Activated CD8-positive, alpha-beta memory T cell treated with anti-CD3 and anti-CD28 coated beads, Interleukin-2, amount 50 U/mL, for 4 hours (primary cell): Measurements from ENCODE around the gene NRXN3.
"Not testable (repeated sequence)": the region's sequence is repeated elsewhere in the genome, so short reads cannot be mapped to it uniquely, and the experiment has no call there.

Source experiments
- DNase-seq: peaks from one replicate; pipeline ENCODE4 v3.0.0-alpha.2; 2020

The NRXN3 gene

DNA sequence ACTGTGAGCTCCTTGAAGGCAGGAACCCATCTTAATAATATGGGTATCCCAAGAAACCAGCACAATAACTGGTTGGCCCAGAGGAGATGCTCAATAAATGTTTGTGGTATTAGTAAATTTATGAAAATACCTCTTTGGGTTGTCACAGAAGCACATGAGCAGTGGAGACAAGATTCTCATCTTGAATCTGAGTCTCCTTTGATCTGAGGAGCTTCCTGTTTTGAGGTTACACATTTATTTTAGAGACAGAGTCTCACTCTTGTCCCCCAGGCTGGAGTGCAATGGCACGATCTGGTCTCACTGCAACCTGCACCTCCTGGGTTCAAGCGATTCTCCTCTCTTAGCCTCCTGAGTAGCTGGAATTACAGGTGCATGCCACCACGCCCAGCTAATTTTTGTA lies 247.4 kb downstream of the NRXN3 start:
- DNase-seq, result no peak

DNA sequence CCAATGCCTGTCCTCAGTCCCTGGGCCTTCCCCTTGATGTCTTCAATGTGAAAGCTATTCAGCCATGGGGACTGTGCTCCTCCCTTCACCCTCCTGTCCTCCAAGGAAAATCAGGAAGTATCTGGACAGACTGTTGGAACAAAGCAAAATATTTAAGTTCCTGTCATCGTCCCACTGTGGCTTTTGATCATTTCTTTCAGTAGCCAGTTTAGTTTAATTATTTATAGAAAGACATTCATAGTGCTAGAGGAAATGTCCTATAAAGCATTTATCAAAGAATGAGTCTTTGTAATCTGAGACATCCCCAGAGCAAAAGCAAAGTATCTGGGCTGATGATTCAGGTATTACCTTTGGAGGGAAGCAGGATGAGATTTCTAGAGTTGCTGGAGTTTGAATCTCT lies 254.1 kb downstream of the NRXN3 start:
- DNase-seq, result no peak

GRCh38 chr14:78425330-78425729 lies 255.2 kb downstream of the NRXN3 start:
- DNase-seq, result no peak

- no peak for DNase-seq
Measured at GRCh38 chr14:78425782-78426181, 255.6 kb downstream of the NRXN3 start.

- DNase-seq, result no peak
Measured at GRCh38 chr14:78432046-78432445, 261.9 kb downstream of the NRXN3 start.

- not testable (repeated sequence) for DNase-seq
Measured at GRCh38 chr14:78437448-78437847, 267.3 kb downstream of the NRXN3 start.

DNA sequence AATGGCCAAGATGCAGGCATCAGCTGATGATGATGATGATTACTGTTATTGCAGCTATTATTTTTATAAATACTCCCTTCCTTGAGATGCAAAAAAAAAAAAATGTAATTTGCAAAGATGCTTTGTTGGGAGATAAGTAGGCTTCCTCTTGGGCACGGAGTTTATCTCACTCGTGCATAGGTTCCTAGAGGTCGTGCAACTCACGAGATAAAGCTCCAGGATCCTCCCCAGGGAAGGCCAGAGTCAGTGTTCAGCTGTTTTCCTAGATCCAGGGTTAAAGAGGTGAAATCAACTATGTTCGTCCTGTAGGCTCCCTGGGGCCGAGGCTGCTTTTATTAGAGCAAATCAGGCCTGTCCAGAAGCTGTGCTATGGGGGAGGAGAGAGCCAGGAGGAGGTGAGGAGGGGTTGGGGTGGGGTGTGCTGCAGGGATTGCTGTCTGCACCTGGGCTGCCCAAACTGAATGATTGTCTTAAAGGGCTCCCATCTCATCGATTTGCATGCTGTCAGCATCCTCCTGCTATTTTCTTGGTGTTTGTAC lies 270.3 kb downstream of the NRXN3 start:
- DNase-seq, result no peak

DNA sequence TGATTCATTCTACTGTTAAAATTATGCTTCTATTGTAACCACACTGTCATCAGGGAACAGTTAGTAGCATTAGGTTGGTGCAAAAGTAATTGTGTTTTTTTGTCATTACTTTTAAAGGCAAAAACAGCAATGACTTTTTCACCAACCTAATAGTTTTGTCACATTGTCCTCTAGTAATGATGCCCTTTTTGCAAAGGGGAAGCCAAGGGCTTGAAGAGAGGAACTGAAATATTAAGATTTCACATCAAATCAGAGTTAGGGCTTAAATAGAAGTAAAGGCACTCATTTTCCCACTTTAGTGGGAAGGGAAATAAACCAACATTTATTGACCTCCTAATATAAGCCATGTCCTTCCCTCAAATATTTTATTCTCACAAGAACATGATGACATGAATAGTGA lies 273.7 kb downstream of the NRXN3 start:
- DNase-seq, result no peak

- DNase-seq, result no peak
Measured at GRCh38 chr14:78445275-78445674, 275.1 kb downstream of the NRXN3 start.

GRCh38 chr14:78446807-78447206 lies 276.6 kb downstream of the NRXN3 start:
- no peak for DNase-seq

DNA sequence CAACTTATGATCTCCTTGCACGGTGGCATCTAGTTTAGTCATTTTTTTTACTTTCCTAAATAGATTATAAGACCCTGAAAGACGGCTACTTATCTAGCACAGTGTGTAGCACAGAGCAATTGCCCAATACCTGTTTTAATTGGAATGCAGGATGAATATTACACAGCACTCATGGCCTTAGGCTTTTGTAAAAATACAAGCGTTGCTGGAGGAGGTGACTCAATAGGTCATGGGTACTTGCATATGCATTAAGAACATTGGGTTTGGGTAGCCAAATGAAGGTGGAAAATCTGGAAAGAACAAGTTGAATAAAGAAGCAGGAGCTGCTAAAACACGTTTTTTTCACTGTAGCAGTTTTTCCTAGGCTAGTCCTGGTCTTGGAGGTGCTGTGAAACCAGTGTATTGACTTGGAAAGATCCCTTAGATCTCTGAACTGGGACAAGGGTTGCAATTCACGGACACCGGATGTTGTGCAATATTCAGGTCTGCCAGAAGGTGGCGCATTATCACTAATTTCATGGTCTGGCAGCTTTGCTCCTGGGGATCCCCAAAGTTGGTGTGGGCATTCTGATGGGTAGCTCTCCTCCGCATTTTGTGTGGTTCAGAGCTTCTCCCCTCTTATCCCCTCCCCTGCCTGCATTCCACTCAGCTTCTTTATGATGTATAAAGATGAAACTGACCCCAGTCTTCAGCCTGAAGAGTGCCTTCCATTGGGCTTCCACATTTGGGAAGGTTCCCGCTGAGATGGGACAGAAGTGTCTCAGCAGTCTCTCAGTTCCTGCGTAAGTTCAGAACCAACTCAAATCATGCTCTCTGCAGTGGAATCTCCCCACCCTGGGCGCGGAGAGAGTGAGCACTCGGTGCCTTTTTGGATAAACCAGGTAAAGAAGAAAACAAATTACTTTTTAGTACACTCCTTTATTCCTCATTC lies 278.3 kb downstream of the NRXN3 start:
- DNase-seq, result no peak

- DNase-seq, result no peak
Measured at GRCh38 chr14:78450669-78451318, 280.6 kb downstream of the NRXN3 start.

DNA sequence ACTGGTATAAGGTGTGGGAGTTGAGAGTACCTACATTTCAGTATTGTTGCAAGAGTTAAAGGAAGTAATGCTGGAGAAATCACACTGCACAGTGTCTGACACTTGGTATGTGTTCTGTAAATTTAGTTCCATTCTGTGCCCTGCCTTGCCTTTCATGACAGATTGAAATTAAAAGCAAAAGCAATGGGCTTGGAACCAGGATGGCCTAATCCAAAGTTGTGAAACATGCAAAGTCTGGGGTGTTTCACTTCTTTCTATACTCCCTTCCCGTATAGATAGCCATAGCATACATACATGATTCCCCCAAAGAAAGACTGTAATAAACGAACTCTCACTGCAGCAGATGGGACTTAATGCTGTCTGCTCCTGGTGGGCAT lies 281.1 kb downstream of the NRXN3 start:
- DNase-seq, result no peak

GRCh38 chr14:78455896-78456435 lies 285.8 kb downstream of the NRXN3 start:
- no peak for DNase-seq

DNA sequence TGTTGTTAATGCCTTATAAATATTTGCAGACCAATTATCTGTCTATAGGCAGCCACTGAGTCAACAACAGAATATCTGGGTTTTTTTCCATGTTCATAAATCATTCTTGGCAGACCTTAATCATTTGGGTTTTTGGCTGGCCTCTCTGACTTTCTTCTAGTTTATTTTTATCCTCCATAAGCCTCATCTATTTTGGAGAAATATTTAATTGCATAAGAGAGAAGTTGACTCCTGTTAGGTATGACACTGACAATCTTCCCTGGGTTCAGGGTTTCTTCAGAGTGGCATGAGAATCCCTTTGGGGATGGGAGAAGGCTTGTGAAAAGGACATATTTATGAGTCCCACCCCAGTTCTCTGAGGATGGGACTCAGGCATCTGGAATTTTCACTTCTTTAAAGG lies 299.8 kb downstream of the NRXN3 start:
- DNase-seq, result no peak

GRCh38 chr14:78479127-78479780 lies 309.1 kb downstream of the NRXN3 start:
- DNase-seq, result no peak

DNA sequence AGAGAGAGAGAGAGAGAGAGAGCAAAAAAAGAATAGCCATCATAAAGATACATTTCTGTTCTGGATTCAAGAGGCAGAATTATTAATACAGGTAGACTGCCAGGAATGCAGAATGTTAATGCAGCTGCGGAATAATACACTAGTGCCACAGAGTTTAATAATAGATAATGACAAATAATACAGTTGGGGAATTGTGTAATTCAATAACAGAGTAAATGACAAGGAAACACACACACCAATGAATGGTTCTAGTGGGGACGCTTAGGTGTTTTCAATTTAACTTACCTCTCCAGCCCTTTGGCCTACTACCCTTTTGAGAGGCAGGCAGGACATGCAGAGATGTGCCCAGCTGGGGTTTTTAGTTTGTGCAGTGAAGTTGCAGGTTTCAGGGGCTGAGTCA lies 313.9 kb downstream of the NRXN3 start:
- DNase-seq, result no peak

GRCh38 chr14:78486081-78486480 lies 315.9 kb downstream of the NRXN3 start:
- DNase-seq, result no peak

GRCh38 chr14:78486621-78487020 lies 316.4 kb downstream of the NRXN3 start:
- DNase-seq, result no peak

DNA sequence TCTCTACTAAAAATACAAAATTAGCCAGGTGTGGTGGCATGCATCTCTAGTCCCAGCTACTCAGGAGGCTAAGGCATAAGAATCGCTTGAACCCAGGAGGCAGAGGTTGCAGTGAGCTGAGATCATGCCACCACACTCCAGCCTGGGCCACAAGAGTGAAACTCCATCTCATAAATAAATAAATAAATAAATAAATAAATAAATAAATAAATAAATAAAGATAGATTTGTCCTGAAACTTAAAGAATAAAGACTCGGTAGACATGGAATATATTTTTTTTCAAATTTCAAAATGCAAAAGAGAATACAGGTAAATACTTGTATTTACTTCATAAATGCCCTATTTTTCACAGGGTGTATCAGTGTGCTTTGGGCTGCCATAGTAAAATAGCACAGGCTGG lies 317.4 kb downstream of the NRXN3 start:
- not testable (repeated sequence) for DNase-seq

DNA sequence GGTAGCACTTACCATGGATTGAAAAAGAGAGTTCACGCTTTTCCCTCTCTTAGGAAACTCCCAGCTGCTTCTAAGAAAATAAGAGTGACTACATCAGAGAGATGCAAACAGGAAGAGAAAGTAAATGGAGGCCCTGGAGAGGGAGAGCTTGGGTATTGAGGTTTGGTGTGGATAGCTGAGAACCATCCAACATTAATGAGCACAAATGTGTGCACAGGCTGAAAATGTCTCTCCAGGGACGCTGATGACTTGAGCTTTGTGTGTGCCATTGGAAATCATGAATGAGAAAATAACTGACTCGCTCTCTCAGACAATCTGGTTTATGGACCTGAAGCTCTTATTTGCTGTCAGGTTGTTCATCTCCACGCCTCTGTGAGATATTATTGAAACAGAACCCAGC lies 318.8 kb downstream of the NRXN3 start:
- no peak for DNase-seq

DNA sequence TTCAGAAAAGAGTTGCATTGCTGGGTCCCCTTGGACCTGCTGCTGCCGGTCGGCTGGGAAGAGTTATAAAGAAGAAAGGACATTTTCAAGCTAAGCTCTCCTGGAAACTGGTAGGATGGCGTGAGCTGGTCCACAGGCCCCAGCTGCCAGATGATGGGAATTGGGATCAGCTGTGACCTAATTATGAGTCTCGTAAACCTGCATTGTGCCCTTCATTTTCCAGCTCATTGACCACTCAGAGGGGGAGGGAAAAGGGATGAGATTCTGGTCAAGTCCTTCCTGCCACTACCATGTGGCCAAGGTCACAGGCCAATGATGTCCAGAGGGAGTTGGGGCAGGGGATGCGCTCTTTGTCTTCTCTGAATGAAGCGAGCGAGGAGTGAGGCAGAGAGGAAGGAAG lies 320.9 kb downstream of the NRXN3 start:
- DNase-seq, result no peak

GRCh38 chr14:78498062-78498595 lies 328.0 kb downstream of the NRXN3 start:
- DNase-seq, result no peak
